SK-N-SH (cell line): ENCODE results near the gene NFE2. TPM values are rescaled to one million over a fixed set of nuclear protein-coding genes. Genes with fewer than 3 reads are reported as not detected.

Experiments used
- CTCF ChIA-PET: fragments of 300-600, 350-600 bp; formaldehyde crosslinking; extraction: SDS; loops from one replicate; lab custom pipeline; 2021; lab: Yijun Ruan, JAX
- POLR2A ChIA-PET: fragments of 350-600 bp; sonication (Branson Sonifier 250); formaldehyde crosslinking; extraction: SDS; loops from one replicate; lab custom pipeline; 2020; ENCODE audit warnings: antibody characterized with exemption, inconsistent platforms; lab: Yijun Ruan, JAX
- DNase-seq: peaks from one replicate; pipeline ENCODE4 v3.0.0; 2012
- H2AFZ ChIP-seq: fragments of 200-600 bp; sonication (generic); 2 replicates; pipeline ENCODE4 v1.8.1; 2016; ENCODE audit warnings: antibody characterized with exemption, mild to moderate bottlenecking, low read depth
- H3F3A ChIP-seq: fragments of 200-600 bp; sonication (generic); replicated peaks from 2 replicates; pipeline ENCODE3; 2016; ENCODE audit warnings: antibody characterized with exemption, mild to moderate bottlenecking; ENCODE audit not compliant: insufficient read depth
- H3K27ac ChIP-seq, 2 experiments: fragments of 200-500 bp in 1 of 2; fragments of 200-600 bp in 1 of 2; sonication (Bioruptor generic) in 1 of 2; sonication (generic), shearing (Covaris generic) in 1 of 2; 2 replicates each; pipeline versions ENCODE4 v1.5.1 to v1.6.1; 2014 to 2016; ENCODE audit warnings: low read depth in 2 of 2, inconsistent platforms in 1 of 2, low read length in 1 of 2, mild to moderate bottlenecking in 1 of 2, mixed read lengths in 1 of 2
- H3K27me3 ChIP-seq: fragments of 200-600 bp; sonication (generic), shearing (Covaris generic); 2 replicates; pipeline ENCODE4 v1.6.1; 2016; ENCODE audit warnings: mixed run types; ENCODE audit not compliant: insufficient read depth
- H3K36me3 ChIP-seq, 2 experiments: fragments of 200-500 bp in 1 of 2; fragments of 200-600 bp in 1 of 2; sonication (Bioruptor generic) in 1 of 2; sonication (generic) in 1 of 2; replicated peaks in 1 of 2; 2 replicates each; pipeline versions ENCODE3 to v1.5.1; 2014 to 2016; ENCODE audit warnings: low read length in 1 of 2, mild to moderate bottlenecking in 1 of 2; ENCODE audit not compliant: insufficient read depth in 2 of 2, control insufficient read depth in 1 of 2
- H3K4me1 ChIP-seq, 2 experiments: fragments of 200-500 bp in 1 of 2; fragments of 200-600 bp in 1 of 2; sonication (Bioruptor generic) in 1 of 2; sonication (generic), shearing (Covaris generic) in 1 of 2; 2 replicates each; pipeline versions ENCODE4 v1.5.1 to v1.6.1; 2014 to 2016; ENCODE audit warnings: low read depth in 1 of 2, low read length in 1 of 2, mixed run types in 1 of 2; ENCODE audit not compliant: insufficient read depth in 2 of 2, control insufficient read depth in 1 of 2
- H3K4me2 ChIP-seq: fragments of 200-600 bp; sonication (generic), shearing (Covaris generic); 2 replicates; pipeline ENCODE4 v1.6.1; 2017; ENCODE audit warnings: mixed run types
- H3K4me3 ChIP-seq, 2 experiments: fragments of 200-500 bp in 1 of 2; fragments of 200-600 bp in 1 of 2; sonication (Bioruptor generic) in 1 of 2; sonication (generic), shearing (Covaris generic) in 1 of 2; 2 replicates each; pipeline versions ENCODE4 v1.5.1 to v1.8.1; 2014 to 2016; ENCODE audit warnings: low read depth in 2 of 2, inconsistent platforms in 1 of 2, low read length in 1 of 2, mild to moderate bottlenecking in 1 of 2, mixed read lengths in 1 of 2, moderate library complexity in 1 of 2
- H3K79me2 ChIP-seq: fragments of 200-600 bp; sonication (generic); 2 replicates; pipeline ENCODE4 v1.8.1; 2017; ENCODE audit warnings: mild to moderate bottlenecking; ENCODE audit not compliant: insufficient read depth
- H3K9ac ChIP-seq: fragments of 200-600 bp; sonication (generic); 2 replicates; pipeline ENCODE4 v1.6.1; 2017; ENCODE audit warnings: mixed run types
- H3K9me2 ChIP-seq: fragments of 200-600 bp; sonication (generic); 2 replicates; pipeline ENCODE4 v1.6.1; 2017; ENCODE audit warnings: mixed run types
- H3K9me3 ChIP-seq: fragments of 200-600 bp; sonication (generic); 2 replicates; pipeline ENCODE4 v1.6.1; 2017; ENCODE audit warnings: mixed run types, mild to moderate bottlenecking, moderate library complexity
- H4K20me1 ChIP-seq: fragments of 200-600 bp; sonication (generic); 2 replicates; pipeline ENCODE4 v1.6.1; 2017; ENCODE audit warnings: mild to moderate bottlenecking, mixed run types; ENCODE audit not compliant: insufficient read depth
- ELF1 ChIP-seq: IDR thresholded peaks from 2 replicates; pipeline ENCODE4 v1.4.0; 2012
- EP300 ChIP-seq, 2 experiments: IDR thresholded peaks; 2 replicates each; pipeline versions ENCODE4 v1.4.0 to v1.6.1; 2012; ENCODE audit warnings: borderline replicate concordance in 1 of 2, low read depth in 1 of 2, low read length in 1 of 2
- EZH2phosphoT487 ChIP-seq: fragments of 200-600 bp; sonication (generic); IDR thresholded peaks from 2 replicates; pipeline ENCODE4 v1.6.1; 2017; ENCODE audit warnings: low read depth, mixed run types, mild to moderate bottlenecking, antibody characterized with exemption, moderate library complexity, borderline replicate concordance
- FOXJ3 ChIP-seq: sonication (generic); formaldehyde crosslinking; IDR thresholded peaks from 2 replicates; pipeline ENCODE4 v1.5.1; 2020; ENCODE audit warnings: mild to moderate bottlenecking, missing genetic modification reagents
- GABPA ChIP-seq: IDR thresholded peaks from 2 replicates; pipeline ENCODE4 v1.4.0; 2012; ENCODE audit warnings: low read depth, mild to moderate bottlenecking
- NRF1 ChIP-seq: IDR thresholded peaks from 2 replicates; pipeline ENCODE4 v1.6.1; 2012; ENCODE audit warnings: low read depth, mild to moderate bottlenecking, low read length
- RAD21 ChIP-seq: IDR thresholded peaks from 2 replicates; pipeline ENCODE4 v1.6.1; 2012; ENCODE audit warnings: mild to moderate bottlenecking, low read length
- RCOR1 ChIP-seq: fragments of 150-350 bp; IDR thresholded peaks from 2 replicates; pipeline ENCODE4 v1.6.1; 2017; ENCODE audit warnings: antibody characterized with exemption, low read length
- SIN3A ChIP-seq: IDR thresholded peaks from 2 replicates; pipeline ENCODE4 v1.6.1; 2012; ENCODE audit warnings: low read depth, mild to moderate bottlenecking, low read length, moderate library complexity, borderline replicate concordance
- TEAD4 ChIP-seq: IDR thresholded peaks from 2 replicates; pipeline ENCODE4 v1.4.0; 2012; ENCODE audit warnings: mild to moderate bottlenecking, borderline replicate concordance; ENCODE audit not compliant: insufficient read depth
- YY1 ChIP-seq: IDR thresholded peaks from 2 replicates; pipeline ENCODE4 v1.4.0; 2012; ENCODE audit warnings: low read depth, mild to moderate bottlenecking
- WGBS: methylation state at CpG from one replicate; pipeline ENCODE4 v1.1.6; 2017; ENCODE audit warnings: low lambda C conversion rate; 5-methylcytosine and 5-hydroxymethylcytosine counted together
- polyA plus RNA-seq, 3 experiments: library from polyadenylated mRNA; depleted of rRNA; stranded (reverse); fragments of >200 nt; gene quantifications; 2 replicates each; pipeline ENCODE4 v1.2.3, GENCODE V29; 2012
- TF ChIP-seq, protein P1 (sequence below): IDR thresholded peaks from 2 replicates; pipeline ENCODE4 v1.6.1; 2012; ENCODE audit warnings: mild to moderate bottlenecking, low read depth, low read length, moderate library complexity
- TF ChIP-seq, protein P2 (sequence below): IDR thresholded peaks from 2 replicates; pipeline ENCODE4; 2012
- TF ChIP-seq, protein P3 (sequence below): fragments of 200-600 bp; sonication (generic); IDR thresholded peaks from 2 replicates; pipeline ENCODE4 v1.6.1; 2017; ENCODE audit warnings: antibody characterized with exemption, mild to moderate bottlenecking, moderate library complexity

The NFE2 gene
- polyA plus RNA-seq, 1 of the 3 experiments (the other 2 are of a cell fraction), result 0.25 TPM

DNA sequence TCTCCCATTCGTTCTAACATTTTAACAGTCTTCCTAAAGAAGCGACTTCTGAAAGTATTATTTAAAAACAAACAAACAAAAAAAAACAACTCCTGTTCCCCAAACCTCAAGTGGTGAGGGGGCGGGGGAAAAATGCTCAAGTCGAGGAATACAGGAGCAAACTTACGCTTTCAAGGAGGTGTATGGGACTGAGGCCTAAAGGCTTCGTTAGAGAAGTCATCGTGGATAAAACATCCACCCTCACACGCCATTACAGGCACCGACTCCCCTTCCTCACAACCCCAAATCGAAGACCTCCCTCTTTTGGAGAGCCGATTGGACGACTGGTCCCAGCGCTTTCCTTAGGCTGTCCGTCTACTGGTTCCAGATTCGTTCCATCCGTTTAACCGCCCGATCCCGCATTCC lies 21.6 kb downstream of the NFE2 start:
- CTCF ChIA-PET, result interaction anchor here (0.7 to 2.9 kb wide), 8 partner anchors 15 to 100 kb away, joined by 3 to 13 read pairs (median 4); no protein-coding TSS in a partner anchor
- TF ChIP-seq NRF1 (no peak), TEAD4 (0 out of 2 replicates have a peak, but pooled peaks have one; percentile 57), EP300 (IDR thresholded peaks at IDR 0.05; ENCODE audit: borderline replicate concordance in 1 of 2, low read depth in 1 of 2, low read length in 1 of 2) (no peak), GABPA (peak; percentile 3; the same call in 1 of the 2 replicates), RAD21 (no peak; the same call in 1 of the 2 replicates), YY1 (peak; percentile 56; the same call in 1 of the 2 replicates), ELF1 (0 out of 2 replicates have a peak, but pooled peaks have one; percentile 11)
- TF ChIP-seq, protein P1, sequence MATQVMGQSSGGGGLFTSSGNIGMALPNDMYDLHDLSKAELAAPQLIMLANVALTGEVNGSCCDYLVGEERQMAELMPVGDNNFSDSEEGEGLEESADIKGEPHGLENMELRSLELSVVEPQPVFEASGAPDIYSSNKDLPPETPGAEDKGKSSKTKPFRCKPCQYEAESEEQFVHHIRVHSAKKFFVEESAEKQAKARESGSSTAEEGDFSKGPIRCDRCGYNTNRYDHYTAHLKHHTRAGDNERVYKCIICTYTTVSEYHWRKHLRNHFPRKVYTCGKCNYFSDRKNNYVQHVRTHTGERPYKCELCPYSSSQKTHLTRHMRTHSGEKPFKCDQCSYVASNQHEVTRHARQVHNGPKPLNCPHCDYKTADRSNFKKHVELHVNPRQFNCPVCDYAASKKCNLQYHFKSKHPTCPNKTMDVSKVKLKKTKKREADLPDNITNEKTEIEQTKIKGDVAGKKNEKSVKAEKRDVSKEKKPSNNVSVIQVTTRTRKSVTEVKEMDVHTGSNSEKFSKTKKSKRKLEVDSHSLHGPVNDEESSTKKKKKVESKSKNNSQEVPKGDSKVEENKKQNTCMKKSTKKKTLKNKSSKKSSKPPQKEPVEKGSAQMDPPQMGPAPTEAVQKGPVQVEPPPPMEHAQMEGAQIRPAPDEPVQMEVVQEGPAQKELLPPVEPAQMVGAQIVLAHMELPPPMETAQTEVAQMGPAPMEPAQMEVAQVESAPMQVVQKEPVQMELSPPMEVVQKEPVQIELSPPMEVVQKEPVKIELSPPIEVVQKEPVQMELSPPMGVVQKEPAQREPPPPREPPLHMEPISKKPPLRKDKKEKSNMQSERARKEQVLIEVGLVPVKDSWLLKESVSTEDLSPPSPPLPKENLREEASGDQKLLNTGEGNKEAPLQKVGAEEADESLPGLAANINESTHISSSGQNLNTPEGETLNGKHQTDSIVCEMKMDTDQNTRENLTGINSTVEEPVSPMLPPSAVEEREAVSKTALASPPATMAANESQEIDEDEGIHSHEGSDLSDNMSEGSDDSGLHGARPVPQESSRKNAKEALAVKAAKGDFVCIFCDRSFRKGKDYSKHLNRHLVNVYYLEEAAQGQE, result peak; percentile 32; the same call in 1 of the 2 replicates
- TF ChIP-seq, protein P2, sequence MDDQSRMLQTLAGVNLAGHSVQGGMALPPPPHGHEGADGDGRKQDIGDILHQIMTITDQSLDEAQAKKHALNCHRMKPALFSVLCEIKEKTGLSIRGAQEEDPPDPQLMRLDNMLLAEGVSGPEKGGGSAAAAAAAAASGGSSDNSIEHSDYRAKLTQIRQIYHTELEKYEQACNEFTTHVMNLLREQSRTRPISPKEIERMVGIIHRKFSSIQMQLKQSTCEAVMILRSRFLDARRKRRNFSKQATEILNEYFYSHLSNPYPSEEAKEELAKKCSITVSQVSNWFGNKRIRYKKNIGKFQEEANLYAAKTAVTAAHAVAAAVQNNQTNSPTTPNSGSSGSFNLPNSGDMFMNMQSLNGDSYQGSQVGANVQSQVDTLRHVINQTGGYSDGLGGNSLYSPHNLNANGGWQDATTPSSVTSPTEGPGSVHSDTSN, result no peak
- TF ChIP-seq, all 33 proteins: peak for 5
- Histone ChIP-seq H3K79me2 (peaks cover 87% of the 10 kb centered on the region), H3K4me1 (peaks cover 15 to 25% of the 10 kb centered on the region in 2 experiments; a peak in 3 of 4 replicates), H3F3A (peaks cover 48% of the 10 kb centered on the region), H2AFZ (no peak overlapping the region), H3K9ac (peak overlapping the region; percentile 98), H4K20me1 (peaks cover 32% of the 10 kb centered on the region), H3K9me3 (no peaks in the 10 kb centered on the region), H3K36me3 (peaks cover 30 to 33% of the 10 kb centered on the region in 2 experiments), H3K27ac (peak overlapping the region; percentile 93 to 99), H3K9me2 (no peaks in the 10 kb centered on the region), H3K4me2 (peak overlapping the region; percentile 86), H3K4me3 (peak overlapping the region; percentile 80 to 88), H3K27me3 (no peaks in the 10 kb centered on the region)
- POLR2A ChIA-PET, result interaction anchor here (0.7 to 3.5 kb wide), 12 partner anchors 8 to 93 kb away, joined by 3 to 36 read pairs (median 12); partner anchors contain the start of gene COPZ1
- no peak for DNase-seq
- 2% methylated on average over 19 of the region's 19 CpGs for WGBS

DNA sequence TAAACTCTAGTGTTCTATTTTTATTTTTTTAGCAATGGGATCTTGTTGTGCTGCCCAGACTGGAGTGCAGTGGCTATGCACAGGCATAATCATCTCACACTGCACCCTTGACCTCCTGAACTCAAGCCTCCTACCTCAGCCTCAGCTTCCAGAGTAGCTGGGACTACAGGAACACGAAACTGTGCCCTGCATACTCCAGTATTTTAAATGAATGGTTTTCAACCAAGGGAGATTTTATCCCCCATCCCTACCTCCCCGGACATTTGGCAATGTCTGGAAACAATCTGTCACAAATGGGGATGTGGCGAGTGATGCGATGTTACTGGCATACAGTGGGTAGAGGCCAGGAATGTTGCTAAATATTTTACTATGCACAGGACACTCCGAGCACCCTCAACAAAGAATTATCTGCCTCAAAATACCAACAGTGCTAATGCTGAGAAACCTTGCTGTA lies 23.0 kb downstream of the NFE2 start:
- CTCF ChIA-PET, result interaction anchor here (0.8 to 1.0 kb wide), 2 partner anchors 26 to 101 kb away, joined by 3 to 4 read pairs; no protein-coding TSS in a partner anchor
- Histone ChIP-seq H3K27me3 (no peaks in the 10 kb centered on the region), H3K4me1 (peaks cover 6 to 12% of the 10 kb centered on the region in 2 experiments; a peak in 3 of 4 replicates), H3K27ac (peak overlapping the region; percentile 93 to 99), H4K20me1 (peaks cover 18% of the 10 kb centered on the region), H3K9me3 (no peaks in the 10 kb centered on the region), H3F3A (peaks cover 39% of the 10 kb centered on the region), H3K9me2 (no peaks in the 10 kb centered on the region), H3K4me3 (peak overlapping the region; percentile 80 to 88), H3K79me2 (peaks cover 87% of the 10 kb centered on the region), H3K36me3 (peaks cover 25 to 31% of the 10 kb centered on the region in 2 experiments), H2AFZ (no peak overlapping the region), H3K9ac (peak overlapping the region; percentile 98), H3K4me2 (peak overlapping the region; percentile 86)
- WGBS, result 30% methylated on average over 5 of the region's 5 CpGs
- DNase-seq, result no peak
- POLR2A ChIA-PET, result no interaction called here
- no peak for TF ChIP-seq EZH2phosphoT487
- no peak for TF ChIP-seq RCOR1
- TF ChIP-seq, protein P1, result no peak
- no peak for TF ChIP-seq NRF1
- no peak for TF ChIP-seq GABPA
- peak; percentile 41; the same call in 1 of the 2 replicates for TF ChIP-seq SIN3A
- no peak for TF ChIP-seq ELF1
- no peak for TF ChIP-seq YY1
- no peak for TF ChIP-seq TEAD4
- no peak for TF ChIP-seq FOXJ3 (CRISPR knock-in tag)
- TF ChIP-seq, protein P3, sequence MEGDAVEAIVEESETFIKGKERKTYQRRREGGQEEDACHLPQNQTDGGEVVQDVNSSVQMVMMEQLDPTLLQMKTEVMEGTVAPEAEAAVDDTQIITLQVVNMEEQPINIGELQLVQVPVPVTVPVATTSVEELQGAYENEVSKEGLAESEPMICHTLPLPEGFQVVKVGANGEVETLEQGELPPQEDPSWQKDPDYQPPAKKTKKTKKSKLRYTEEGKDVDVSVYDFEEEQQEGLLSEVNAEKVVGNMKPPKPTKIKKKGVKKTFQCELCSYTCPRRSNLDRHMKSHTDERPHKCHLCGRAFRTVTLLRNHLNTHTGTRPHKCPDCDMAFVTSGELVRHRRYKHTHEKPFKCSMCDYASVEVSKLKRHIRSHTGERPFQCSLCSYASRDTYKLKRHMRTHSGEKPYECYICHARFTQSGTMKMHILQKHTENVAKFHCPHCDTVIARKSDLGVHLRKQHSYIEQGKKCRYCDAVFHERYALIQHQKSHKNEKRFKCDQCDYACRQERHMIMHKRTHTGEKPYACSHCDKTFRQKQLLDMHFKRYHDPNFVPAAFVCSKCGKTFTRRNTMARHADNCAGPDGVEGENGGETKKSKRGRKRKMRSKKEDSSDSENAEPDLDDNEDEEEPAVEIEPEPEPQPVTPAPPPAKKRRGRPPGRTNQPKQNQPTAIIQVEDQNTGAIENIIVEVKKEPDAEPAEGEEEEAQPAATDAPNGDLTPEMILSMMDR, result no peak
